ENCODE data around the gene FKBP1C.

The FKBP1C gene

DNA sequence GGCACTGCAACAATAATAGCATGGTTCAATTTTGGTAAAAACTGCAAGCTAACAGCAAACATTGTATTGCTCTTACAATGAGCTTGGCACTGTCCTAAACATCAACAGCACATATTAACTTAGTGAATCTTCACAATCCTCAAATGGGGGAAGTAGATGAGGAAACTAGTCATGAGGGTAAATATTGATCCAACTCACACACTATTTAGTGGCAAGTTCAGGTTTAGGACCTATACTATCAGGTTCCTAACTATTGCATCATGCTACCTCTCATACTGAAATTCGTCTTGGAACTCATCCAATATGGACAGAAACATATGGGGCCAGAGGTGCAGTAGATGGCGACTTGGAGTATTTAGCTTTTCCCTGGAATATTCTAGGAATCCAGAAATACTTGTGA is 34.2 kb downstream of the FKBP1C start:
- TF ChIP-seq, protein P1, sequence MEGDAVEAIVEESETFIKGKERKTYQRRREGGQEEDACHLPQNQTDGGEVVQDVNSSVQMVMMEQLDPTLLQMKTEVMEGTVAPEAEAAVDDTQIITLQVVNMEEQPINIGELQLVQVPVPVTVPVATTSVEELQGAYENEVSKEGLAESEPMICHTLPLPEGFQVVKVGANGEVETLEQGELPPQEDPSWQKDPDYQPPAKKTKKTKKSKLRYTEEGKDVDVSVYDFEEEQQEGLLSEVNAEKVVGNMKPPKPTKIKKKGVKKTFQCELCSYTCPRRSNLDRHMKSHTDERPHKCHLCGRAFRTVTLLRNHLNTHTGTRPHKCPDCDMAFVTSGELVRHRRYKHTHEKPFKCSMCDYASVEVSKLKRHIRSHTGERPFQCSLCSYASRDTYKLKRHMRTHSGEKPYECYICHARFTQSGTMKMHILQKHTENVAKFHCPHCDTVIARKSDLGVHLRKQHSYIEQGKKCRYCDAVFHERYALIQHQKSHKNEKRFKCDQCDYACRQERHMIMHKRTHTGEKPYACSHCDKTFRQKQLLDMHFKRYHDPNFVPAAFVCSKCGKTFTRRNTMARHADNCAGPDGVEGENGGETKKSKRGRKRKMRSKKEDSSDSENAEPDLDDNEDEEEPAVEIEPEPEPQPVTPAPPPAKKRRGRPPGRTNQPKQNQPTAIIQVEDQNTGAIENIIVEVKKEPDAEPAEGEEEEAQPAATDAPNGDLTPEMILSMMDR (IDR thresholded peaks at IDR 0.05; ENCODE audit: low read depth, low read length, missing control alignments) = no peak
- no peak for DNase-seq (ENCODE audit: low read depth)
- H3K4me3 ChIP-seq (ENCODE audit: low read depth, low read length) = no peak overlapping the region

GRCh38 chr6:63245909-63246308 is 34.6 kb downstream of the FKBP1C start:
- no peak for DNase-seq (ENCODE audit: low read depth)
- TF ChIP-seq, protein P1 (IDR thresholded peaks at IDR 0.05; ENCODE audit: low read depth, low read length, missing control alignments) = peak; percentile 47
- no peak overlapping the region for H3K4me3 ChIP-seq (ENCODE audit: low read depth, low read length)

DNA sequence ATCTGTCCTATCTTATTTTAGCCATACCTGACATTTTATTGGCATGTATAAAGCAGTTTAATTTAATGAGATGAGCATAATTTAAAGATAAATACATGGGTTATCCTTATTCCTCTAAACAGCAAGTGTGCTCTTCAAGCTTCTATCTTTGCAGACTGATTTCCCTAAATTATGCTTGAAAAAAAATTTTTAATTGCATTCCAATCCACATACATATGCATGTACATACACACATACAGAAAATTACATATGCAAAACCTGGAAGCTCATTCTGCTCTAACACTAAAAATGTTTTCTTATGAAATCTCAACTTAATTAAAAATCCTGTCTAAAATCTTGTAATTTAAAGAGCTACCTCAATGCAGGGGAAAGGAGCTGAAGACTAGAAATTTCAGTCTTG is 35.3 kb downstream of the FKBP1C start:
- no peak overlapping the region for H3K4me3 ChIP-seq (ENCODE audit: low read depth, low read length)
- TF ChIP-seq, protein P1 (IDR thresholded peaks at IDR 0.05; ENCODE audit: low read depth, low read length, missing control alignments) = no peak
- DNase-seq (ENCODE audit: low read depth) = no peak

DNA sequence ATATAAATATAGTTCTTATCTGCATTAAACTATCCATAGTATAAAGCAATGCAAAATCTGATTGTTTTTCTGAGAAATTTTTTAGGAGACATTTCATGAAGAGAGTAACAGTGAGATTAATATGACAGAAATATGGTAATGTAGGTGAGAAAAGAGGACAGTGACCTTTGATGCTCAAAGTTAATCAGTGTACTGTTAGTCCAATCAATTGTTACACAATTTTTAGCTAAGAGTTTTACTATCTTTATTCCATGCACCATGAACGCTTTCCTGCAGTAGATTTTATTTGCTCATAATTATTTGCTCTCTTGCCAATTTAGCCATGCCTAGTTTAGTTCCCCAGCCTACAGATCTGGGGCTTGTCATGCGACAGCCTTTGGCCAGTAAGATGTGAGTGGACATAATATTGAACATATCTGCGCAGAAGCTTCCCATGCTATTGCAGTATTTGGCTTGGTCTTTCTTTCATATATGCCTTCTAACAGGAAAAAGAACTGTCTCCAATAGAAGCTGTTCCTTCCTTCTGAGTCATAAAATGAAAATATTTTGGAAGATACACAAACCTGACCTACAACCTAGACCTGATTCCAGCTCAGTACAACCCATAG is 38.7 kb downstream of the FKBP1C start:
- TF ChIP-seq, protein P1 (IDR thresholded peaks at IDR 0.05; ENCODE audit: low read depth, low read length, missing control alignments) = no peak
- no peak for DNase-seq (ENCODE audit: low read depth)
- H3K4me3 ChIP-seq (ENCODE audit: low read depth, low read length) = no peak overlapping the region

- DNase-seq (ENCODE audit: low read depth) = no peak
- no peak overlapping the region for H3K4me3 ChIP-seq (ENCODE audit: low read depth, low read length)
- TF ChIP-seq, protein P1 (IDR thresholded peaks at IDR 0.05; ENCODE audit: low read depth, low read length, missing control alignments) = no peak
Observed at GRCh38 chr6:63259153-63259552, 47.9 kb downstream of the FKBP1C start.

GRCh38 chr6:63261820-63262219 is 50.6 kb downstream of the FKBP1C start:
- DNase-seq (ENCODE audit: low read depth) = no peak
- no peak overlapping the region for H3K4me3 ChIP-seq (ENCODE audit: low read depth, low read length)
- TF ChIP-seq, protein P1 (IDR thresholded peaks at IDR 0.05; ENCODE audit: low read depth, low read length, missing control alignments) = no peak
